K562 (cell line): ENCODE results near the gene KIAA1614. TPM values are rescaled to one million over a fixed set of nuclear protein-coding genes. Genes with fewer than 3 reads are reported as not detected.

Experiments
- EHMT2 ChIP-seq: fragments of 450-650 bp; IDR thresholded peaks from 2 replicates; pipeline ENCODE4 v1.6.1; 2018; ENCODE audit warnings: antibody characterized with exemption
- GATA2 ChIP-seq: sonication (generic); formaldehyde crosslinking; IDR thresholded peaks from 2 replicates; pipeline ENCODE4 v1.4.0; 2020; ENCODE audit warnings: mild to moderate bottlenecking, missing genetic modification reagents
- HDAC3 ChIP-seq: fragments of 450-650 bp; IDR thresholded peaks from 2 replicates; pipeline ENCODE4 v1.6.1; 2018; ENCODE audit warnings: borderline replicate concordance, mild to moderate bottlenecking, moderate library complexity; ENCODE audit not compliant: partially characterized antibody
- HLTF ChIP-seq: fragments of 450-650 bp; IDR thresholded peaks from 2 replicates; pipeline ENCODE4 v1.6.1; 2016
- NBN ChIP-seq: fragments of 450-650 bp; IDR thresholded peaks from 2 replicates; pipeline ENCODE4 v1.6.1; 2016; ENCODE audit warnings: low read depth, mild to moderate bottlenecking
- NR2C2 ChIP-seq, 2 experiments: fragments of 200-800 bp in 1 of 2; sonication (Bioruptor generic) in 1 of 2; sonication (generic) in 1 of 2; formaldehyde crosslinking in 1 of 2; IDR thresholded peaks; 2 replicates each; pipeline versions ENCODE4 v1.6.1 to v1.8.0; 2016 to 2022; ENCODE audit warnings: mild to moderate bottlenecking in 1 of 2, missing compliant biosample characterization in 1 of 2, missing genetic modification characterization in 1 of 2, missing genetic modification reagents in 1 of 2
- OTX1 ChIP-seq: fragments of 450-650 bp; formaldehyde crosslinking; IDR thresholded peaks from 2 replicates; pipeline ENCODE4 v1.4.0; 2022; ENCODE audit warnings: mild to moderate bottlenecking
- PCBP2 ChIP-seq: fragments of 200-400 bp; formaldehyde crosslinking; IDR thresholded peaks from 2 replicates; pipeline ENCODE4 v1.6.1; 2018; ENCODE audit warnings: low read length, low read depth, mild to moderate bottlenecking, moderate library complexity; ENCODE audit not compliant: poor library complexity, severe bottlenecking
- PHF8 ChIP-seq: fragments of 200-600 bp; sonication (generic); IDR thresholded peaks from 2 replicates; pipeline ENCODE4 v1.6.1; 2012; ENCODE audit warnings: mixed run types, mild to moderate bottlenecking, inconsistent platforms, low read length, moderate library complexity, borderline replicate concordance
- POLR2A ChIP-seq: fragments of 450-650 bp; conservative IDR thresholded peaks from 2 replicates; pipeline ENCODE4 v1.6.1; 2016
- SMAD1 ChIP-seq: fragments of 150-350 bp; IDR thresholded peaks from 2 replicates; pipeline ENCODE4 v1.6.1; 2014; ENCODE audit warnings: low read length, low read depth; ENCODE audit not compliant: partially characterized antibody
- SRSF1 ChIP-seq: fragments of 200-400 bp; formaldehyde crosslinking; IDR thresholded peaks from 2 replicates; pipeline ENCODE4 v1.6.1; 2017; ENCODE audit warnings: mild to moderate bottlenecking, low read depth, low read length, moderate library complexity
- TEAD1 ChIP-seq, 2 experiments: fragments of 450-650 bp in 1 of 2; sonication (generic) in 1 of 2; formaldehyde crosslinking; IDR thresholded peaks; 2 replicates each; pipeline versions ENCODE4 v1.4.0 to v1.8.0; 2020 to 2022; ENCODE audit warnings: mild to moderate bottlenecking in 2 of 2, missing genetic modification reagents in 1 of 2
- ZNF282 ChIP-seq: sonication (generic); formaldehyde crosslinking; IDR thresholded peaks from 2 replicates; pipeline ENCODE4 v1.8.1; 2023; ENCODE audit warnings: missing genetic modification reagents
- ZNF436 ChIP-seq: fragments of 250-450, 450-650 bp; sonication (Bioruptor Pico); formaldehyde crosslinking; IDR thresholded peaks from 2 replicates; pipeline ENCODE4 v1.7.0; 2020; ENCODE audit warnings: mild to moderate bottlenecking
- ZNF699 ChIP-seq: fragments of 250-450 bp; sonication (Bioruptor Pico); IDR thresholded peaks from 2 replicates; pipeline ENCODE4 v1.8.0; 2021; ENCODE audit warnings: mild to moderate bottlenecking, moderate library complexity; ENCODE audit not compliant: insufficient replicate concordance
- polyA plus RNA-seq, 8 experiments: library from polyadenylated mRNA; depleted of rRNA in 4 of 8; stranded (reverse) in 5 of 8; unstranded in 3 of 8; fragments of >200 nt; fragmentation: Nextera tagmentation in 2 of 8; fragmentation: Illumina TruSeq in 1 of 8; extraction: Ambion mirVana in 2 of 8; extraction: Trizol in 1 of 8; gene quantifications; 2 replicates each; pipeline versions ENCODE4 v1.2.1 to v1.2.3, GENCODE V29; 2011 to 2014; ENCODE audit warnings: inconsistent platforms in 1 of 8, missing spikeins in 1 of 8
- total RNA-seq, 7 experiments: library from RNA; depleted of rRNA in 6 of 7; stranded (reverse); fragments of >200 nt in 6 of 7; fragmentation: Illumina TruSeq in 2 of 7; extraction: Trizol in 2 of 7; gene quantifications; 2 replicates each; pipeline versions ENCODE4 v1.2.1 to v1.2.3, GENCODE V29; 2011 to 2021; ENCODE audit warnings: low replicate concordance in 1 of 7
- TF ChIP-seq, protein P1 (sequence below): fragments of 450-650 bp; IDR thresholded peaks from 2 replicates; pipeline ENCODE4 v1.6.1; 2016; ENCODE audit warnings: low read depth
- TF ChIP-seq, protein P2 (sequence below): conservative IDR thresholded peaks from 2 replicates; pipeline ENCODE4 v1.6.1; 2011; ENCODE audit warnings: low read depth, mild to moderate bottlenecking, low read length; ENCODE audit not compliant: control insufficient read depth

Gene KIAA1614
- total and polyA plus RNA-seq, 9 of the 15 experiments (the other 6 are each of a cell fraction or from before 2014, with no cell fraction given) = 0.01 to 1.1 (median 0.15) TPM; not detected in 1

DNA sequence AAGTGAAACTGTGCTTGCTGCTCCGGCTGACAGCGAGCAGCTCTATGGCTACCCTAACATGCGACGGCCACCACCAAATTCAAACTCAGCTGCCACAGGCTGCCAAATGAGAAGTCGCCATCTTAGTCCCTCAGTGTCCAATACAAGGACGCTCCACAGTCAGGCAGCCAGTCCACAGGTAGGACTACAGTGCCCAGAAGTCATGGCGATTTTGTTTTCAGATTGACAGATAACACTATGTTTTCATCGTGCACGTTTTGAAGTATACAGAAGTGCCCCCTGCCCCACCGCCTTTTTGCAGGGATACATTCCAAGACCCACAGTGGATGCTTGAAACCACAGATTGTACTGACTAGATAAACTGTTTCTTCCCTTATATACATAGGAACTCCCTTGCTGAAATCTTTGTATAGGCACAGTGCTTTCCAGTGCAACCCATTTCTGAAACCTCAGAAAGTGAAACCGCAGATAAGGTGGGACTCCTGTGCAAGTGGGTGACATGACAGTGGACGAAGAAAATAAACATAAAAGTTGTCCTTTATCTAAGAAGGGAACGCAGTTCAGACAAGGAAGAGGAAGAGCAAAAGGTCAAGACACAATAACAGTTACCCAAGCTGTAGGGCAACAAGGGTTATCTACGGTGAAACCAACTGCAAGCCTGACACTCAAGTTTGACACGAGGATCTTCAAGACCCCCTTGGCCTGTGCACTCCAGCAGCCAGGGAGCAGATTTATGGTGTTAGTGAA is 57.8 kb downstream of the KIAA1614 start (continued):
- TF ChIP-seq, protein P1, sequence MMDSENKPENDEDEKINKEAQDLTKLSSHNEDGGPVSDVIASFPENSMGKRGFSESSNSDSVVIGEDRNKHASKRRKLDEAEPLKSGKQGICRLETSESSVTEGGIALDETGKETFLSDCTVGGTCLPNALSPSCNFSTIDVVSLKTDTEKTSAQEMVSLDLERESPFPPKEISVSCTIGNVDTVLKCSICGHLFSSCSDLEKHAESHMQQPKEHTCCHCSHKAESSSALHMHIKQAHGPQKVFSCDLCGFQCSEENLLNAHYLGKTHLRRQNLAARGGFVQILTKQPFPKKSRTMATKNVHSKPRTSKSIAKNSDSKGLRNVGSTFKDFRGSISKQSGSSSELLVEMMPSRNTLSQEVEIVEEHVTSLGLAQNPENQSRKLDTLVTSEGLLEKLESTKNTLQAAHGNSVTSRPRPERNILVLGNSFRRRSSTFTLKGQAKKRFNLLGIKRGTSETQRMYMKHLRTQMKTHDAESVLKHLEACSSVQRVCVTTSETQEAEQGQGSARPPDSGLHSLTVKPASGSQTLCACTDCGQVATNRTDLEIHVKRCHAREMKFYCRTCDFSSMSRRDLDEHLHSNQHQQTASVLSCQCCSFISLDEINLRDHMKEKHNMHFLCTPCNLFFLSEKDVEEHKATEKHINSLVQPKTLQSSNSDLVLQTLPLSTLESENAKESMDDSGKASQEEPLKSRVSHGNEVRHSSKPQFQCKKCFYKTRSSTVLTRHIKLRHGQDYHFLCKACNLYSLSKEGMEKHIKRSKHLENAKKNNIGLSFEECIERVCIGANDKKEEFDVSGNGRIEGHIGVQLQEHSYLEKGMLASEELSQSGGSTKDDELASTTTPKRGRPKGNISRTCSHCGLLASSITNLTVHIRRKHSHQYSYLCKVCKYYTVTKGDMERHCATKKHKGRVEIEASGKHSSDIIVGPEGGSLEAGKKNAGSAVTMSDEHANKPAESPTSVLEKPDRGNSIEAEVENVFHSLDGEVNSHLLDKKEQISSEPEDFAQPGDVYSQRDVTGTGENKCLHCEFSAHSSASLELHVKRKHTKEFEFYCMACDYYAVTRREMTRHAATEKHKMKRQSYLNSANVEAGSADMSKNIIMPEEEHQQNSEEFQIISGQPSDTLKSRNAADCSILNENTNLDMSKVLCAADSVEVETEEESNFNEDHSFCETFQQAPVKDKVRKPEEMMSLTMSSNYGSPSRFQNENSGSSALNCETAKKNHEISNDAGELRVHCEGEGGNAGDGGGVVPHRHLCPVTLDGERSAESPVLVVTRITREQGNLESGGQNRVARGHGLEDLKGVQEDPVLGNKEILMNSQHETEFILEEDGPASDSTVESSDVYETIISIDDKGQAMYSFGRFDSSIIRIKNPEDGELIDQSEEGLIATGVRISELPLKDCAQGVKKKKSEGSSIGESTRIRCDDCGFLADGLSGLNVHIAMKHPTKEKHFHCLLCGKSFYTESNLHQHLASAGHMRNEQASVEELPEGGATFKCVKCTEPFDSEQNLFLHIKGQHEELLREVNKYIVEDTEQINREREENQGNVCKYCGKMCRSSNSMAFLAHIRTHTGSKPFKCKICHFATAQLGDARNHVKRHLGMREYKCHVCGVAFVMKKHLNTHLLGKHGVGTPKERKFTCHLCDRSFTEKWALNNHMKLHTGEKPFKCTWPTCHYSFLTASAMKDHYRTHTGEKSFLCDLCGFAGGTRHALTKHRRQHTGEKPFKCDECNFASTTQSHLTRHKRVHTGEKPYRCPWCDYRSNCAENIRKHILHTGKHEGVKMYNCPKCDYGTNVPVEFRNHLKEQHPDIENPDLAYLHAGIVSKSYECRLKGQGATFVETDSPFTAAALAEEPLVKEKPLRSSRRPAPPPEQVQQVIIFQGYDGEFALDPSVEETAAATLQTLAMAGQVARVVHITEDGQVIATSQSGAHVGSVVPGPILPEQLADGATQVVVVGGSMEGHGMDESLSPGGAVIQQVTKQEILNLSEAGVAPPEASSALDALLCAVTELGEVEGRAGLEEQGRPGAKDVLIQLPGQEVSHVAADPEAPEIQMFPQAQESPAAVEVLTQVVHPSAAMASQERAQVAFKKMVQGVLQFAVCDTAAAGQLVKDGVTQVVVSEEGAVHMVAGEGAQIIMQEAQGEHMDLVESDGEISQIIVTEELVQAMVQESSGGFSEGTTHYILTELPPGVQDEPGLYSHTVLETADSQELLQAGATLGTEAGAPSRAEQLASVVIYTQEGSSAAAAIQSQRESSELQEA = no peak
- TF ChIP-seq, protein P2, sequence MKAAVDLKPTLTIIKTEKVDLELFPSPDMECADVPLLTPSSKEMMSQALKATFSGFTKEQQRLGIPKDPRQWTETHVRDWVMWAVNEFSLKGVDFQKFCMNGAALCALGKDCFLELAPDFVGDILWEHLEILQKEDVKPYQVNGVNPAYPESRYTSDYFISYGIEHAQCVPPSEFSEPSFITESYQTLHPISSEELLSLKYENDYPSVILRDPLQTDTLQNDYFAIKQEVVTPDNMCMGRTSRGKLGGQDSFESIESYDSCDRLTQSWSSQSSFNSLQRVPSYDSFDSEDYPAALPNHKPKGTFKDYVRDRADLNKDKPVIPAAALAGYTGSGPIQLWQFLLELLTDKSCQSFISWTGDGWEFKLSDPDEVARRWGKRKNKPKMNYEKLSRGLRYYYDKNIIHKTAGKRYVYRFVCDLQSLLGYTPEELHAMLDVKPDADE = no peak
- TF ChIP-seq GATA2 (CRISPR knock-in tag) (peak; percentile 44; the same call in 1 of the 2 replicates), PCBP2 (no peak), HLTF (no peak), PHF8 (no peak), ZNF436 (CRISPR knock-in tag) (no peak), TEAD1 (CRISPR knock-in tag; IDR thresholded peaks at IDR 0.05) (peak in 1 of 2 experiments; percentile 72; a peak in 2 of 4 replicates), ZNF699 (CRISPR knock-in tag) (no peak), EHMT2 (peak; percentile 23; the same call in 1 of the 2 replicates), POLR2A (no peak), SMAD1 (no peak), HDAC3 (peak; percentile 53), ZNF282 (CRISPR knock-in tag) (no peak), SRSF1 (no peak), NBN (peak; percentile 81; the same call in 1 of the 2 replicates), OTX1 (CRISPR knock-in tag) (no peak), NR2C2 (CRISPR knock-in tag; IDR thresholded peaks at IDR 0.05) (no peak), NR2C2 (tag; IDR thresholded peaks at IDR 0.05) (peak; percentile 85)
